Activated CD8-positive, alpha-beta memory T cell treated with anti-CD3 and anti-CD28 coated beads, Interleukin-2, amount 50 U/mL, for 1 hour (primary cell): Measurements from ENCODE around the gene GLOD5.

Source experiments
- DNase-seq: peaks from one replicate; pipeline ENCODE4 v3.0.0-alpha.2; 2020; ENCODE audit errors: extremely low read depth

GLOD5 gene

GRCh38 chrX:48753708-48754228 is 7.8 kb upstream of the GLOD5 start:
- no peak for DNase-seq

GRCh38 chrX:48754238-48754637 is 7.3 kb upstream of the GLOD5 start:
- DNase-seq = no peak

- DNase-seq = no peak
These were observed 7.7 kb downstream of the GLOD5 start for GRCh38 chrX:48769230-48769629.

- no peak for DNase-seq
These were observed 8.7 kb downstream of the GLOD5 start for GRCh38 chrX:48770296-48770695.

- DNase-seq = no peak
These were observed 11.1 kb downstream of the GLOD5 start for GRCh38 chrX:48772602-48773001.

- DNase-seq = no peak
These were observed 15.4 kb downstream of the GLOD5 start for GRCh38 chrX:48776818-48777439.

- no peak for DNase-seq
These were observed 17.9 kb downstream of the GLOD5 start for GRCh38 chrX:48779399-48779798.

- no peak for DNase-seq
These were observed 20.2 kb downstream of the GLOD5 start for GRCh38 chrX:48781705-48782104.

- DNase-seq = no peak
These were observed 20.7 kb downstream of the GLOD5 start for GRCh38 chrX:48782216-48782615.

- no peak for DNase-seq
These were observed 21.2 kb downstream of the GLOD5 start for GRCh38 chrX:48782795-48783194.

GRCh38 chrX:48784726-48785125 is 23.2 kb downstream of the GLOD5 start:
- no peak for DNase-seq

GRCh38 chrX:48785186-48785539 is 23.6 kb downstream of the GLOD5 start:
- DNase-seq = no peak

GRCh38 chrX:48785540-48786214 is 24.1 kb downstream of the GLOD5 start:
- no peak for DNase-seq

GRCh38 chrX:48786341-48786800 is 24.8 kb downstream of the GLOD5 start, which contains the start of gene GATA1:
Gene GATA1 (plus strand): TSS chrX:48786590. CDS start chrX:48791110, 4,520 bp downstream.
- no peak for DNase-seq

- no peak for DNase-seq
These were observed 25.4 kb downstream of the GLOD5 start for GRCh38 chrX:48786825-48787504.

- DNase-seq = no peak
These were observed 26.2 kb downstream of the GLOD5 start for GRCh38 chrX:48787505-48788443.

- DNase-seq = no peak
These were observed 28.0 kb downstream of the GLOD5 start for GRCh38 chrX:48789366-48790220.

- DNase-seq = no peak
These were observed 28.9 kb downstream of the GLOD5 start for GRCh38 chrX:48790477-48790876.

GRCh38 chrX:48791063-48791820 is 29.7 kb downstream of the GLOD5 start:
- no peak for DNase-seq

- DNase-seq = no peak
These were observed 30.7 kb downstream of the GLOD5 start for GRCh38 chrX:48792219-48792618.
